ENCODE results near the gene TCF3. TPM values are rescaled to one million over a fixed set of nuclear protein-coding genes. Genes with fewer than 3 reads are reported as not detected.

TCF3 gene
- total RNA-seq, 5 donors from 2014 or later (not counting 1 experiment from before 2014, with no cell fraction given): 63.3 to 107 (median 94.6) TPM

- H3K27ac Mint-ChIP-seq: peak overlapping the region; percentile 99 to 100
- ChIA-PET POLR2A (interaction anchor here in 1 of 2 donors (0.6 kb wide), 1 partner anchor 13 kb away, joined by 4 read pairs; no protein-coding TSS in a partner anchor), CTCF (interaction anchor here in 1 of 2 donors (1.2 to 2.9 kb wide), 3 partner anchors 13 to 66 kb away, joined by 3 to 9 read pairs (median 5); partner anchors contain the start of gene MBD3)
- peaks cover 4% of the 10 kb centered on the region for H3K36me3 Mint-ChIP-seq
- H3K36me3 ChIP-seq (ENCODE audit: control insufficient read depth in 2 of 2, extremely low read depth in 1 of 2, insufficient read depth in 1 of 2, low read length in 1 of 2): peaks cover 0 to 4% of the 10 kb centered on the region in 2 donors
- peaks cover 38 to 64% (median 58%) of the 10 kb centered on the region in 3 donors for H3K4me1 Mint-ChIP-seq
- peak overlapping the region; percentile 92 to 97 (median 93) for H3K4me3 Mint-ChIP-seq
- peak overlapping the region; percentile 76 for H3K27ac ChIP-seq (ENCODE audit: low read length)
- no peak for ATAC-seq (replicated peaks in 1 of 4)
- H3K27me3 Mint-ChIP-seq: no peaks in the 10 kb centered on the region
- no peaks in the 10 kb centered on the region for H3K9me3 Mint-ChIP-seq
- 37% methylated on average over 14 of the region's 16 CpGs for WGBS (ENCODE audit: insufficient coverage)
- no peaks in the 10 kb centered on the region for H3K27me3 ChIP-seq (replicated peaks in 1 of 2; ENCODE audit: control insufficient read depth in 2 of 2, extremely low read depth in 1 of 2, insufficient read depth in 2 of 2, low read length in 1 of 2)
- no peaks in the 10 kb centered on the region for H3K9me3 ChIP-seq
- no peak for DNase-seq
- peak overlapping the region; percentile 88 to 99 for H3K4me3 ChIP-seq (ENCODE audit: control insufficient read depth in 1 of 2, extremely low read depth in 1 of 2, low read length in 1 of 2)
- H3K4me1 ChIP-seq (ENCODE audit: control insufficient read depth in 1 of 2, extremely low read depth in 1 of 2, insufficient read depth in 2 of 2, low read length in 2 of 2): peaks cover 21 to 77% of the 10 kb centered on the region in 2 experiments
Measured at GRCh38 chr19:1606138-1606651, 46.2 kb downstream of the TCF3 start.

- Mint-ChIP-seq H3K36me3 (peaks cover 3% of the 10 kb centered on the region), H3K4me1 (peaks cover 38 to 58% (median 55%) of the 10 kb centered on the region in 3 donors), H3K27me3 (no peaks in the 10 kb centered on the region), H3K9me3 (no peaks in the 10 kb centered on the region), H3K4me3 (peak within 1 kb of the TSS; percentile 92 to 97 (median 93)), H3K27ac (peak within 1 kb of the TSS; percentile 99 to 100)
- DNase-seq (peak; percentile 82 to 95 (median 88)), ATAC-seq (replicated peaks in 1 of 4) (peak; percentile 84 to 85 (median 85))
- ChIA-PET CTCF (interaction anchor here (0.6 to 2.9 kb wide), 4 partner anchors 12 to 187 kb away, joined by 3 to 9 read pairs (median 5); partner anchors contain the start of gene MBD3 (in 1 of the 2)), POLR2A (no interaction called here)
- Histone ChIP-seq H3K36me3 (ENCODE audit: control insufficient read depth in 2 of 2, extremely low read depth in 1 of 2, insufficient read depth in 1 of 2, low read length in 1 of 2) (peaks cover 0 to 4% of the 10 kb centered on the region in 2 donors), H3K4me3 (ENCODE audit: control insufficient read depth in 1 of 2, extremely low read depth in 1 of 2, low read length in 1 of 2) (peak within 1 kb of the TSS; percentile 88 to 99), H3K9me3 (no peaks in the 10 kb centered on the region), H3K27ac (ENCODE audit: low read length) (peak within 1 kb of the TSS; percentile 80), H3K4me1 (ENCODE audit: control insufficient read depth in 1 of 2, extremely low read depth in 1 of 2, insufficient read depth in 2 of 2, low read length in 2 of 2) (peaks cover 21 to 76% of the 10 kb centered on the region in 2 experiments), H3K27me3 (replicated peaks in 1 of 2; ENCODE audit: control insufficient read depth in 2 of 2, extremely low read depth in 1 of 2, insufficient read depth in 2 of 2, low read length in 1 of 2) (no peaks in the 10 kb centered on the region)
- under 1% methylated on average over 79 of the region's 79 CpGs for WGBS (ENCODE audit: insufficient coverage)
Measured at GRCh38 chr19:1605236-1606137, 46.9 kb downstream of the TCF3 start, which contains the start of gene UQCR11. UQCR11 (minus strand) TSS chr19:1605462; CDS start chr19:1605409, 53 bp downstream.

GRCh38 chr19:1602091-1602707 is 50.2 kb downstream of the TCF3 start:
- ChIA-PET POLR2A (no interaction called here), CTCF (no interaction called here)
- 97% methylated on average over 6 of the region's 21 CpGs for WGBS (ENCODE audit: insufficient coverage)
- Mint-ChIP-seq H3K4me3 (peak overlapping the region in 2 of 3 donors; percentile 36 to 69), H3K4me1 (peaks cover 23 to 37% (median 35%) of the 10 kb centered on the region in 3 donors), H3K36me3 (peaks cover 9% of the 10 kb centered on the region), H3K27ac (peak overlapping the region in 1 of 2 donors; percentile 55), H3K9me3 (no peaks in the 10 kb centered on the region), H3K27me3 (no peaks in the 10 kb centered on the region)
- no peak for DNase-seq
- H3K27me3 ChIP-seq (replicated peaks in 1 of 2; ENCODE audit: control insufficient read depth in 2 of 2, extremely low read depth in 1 of 2, insufficient read depth in 2 of 2, low read length in 1 of 2): no peaks in the 10 kb centered on the region
- ATAC-seq (replicated peaks in 1 of 4): no peak
- H3K9me3 ChIP-seq: no peaks in the 10 kb centered on the region
- no peak overlapping the region for H3K27ac ChIP-seq (ENCODE audit: low read length)
- H3K4me1 ChIP-seq (ENCODE audit: control insufficient read depth in 1 of 2, extremely low read depth in 1 of 2, insufficient read depth in 2 of 2, low read length in 2 of 2): peaks cover 9 to 52% of the 10 kb centered on the region in 2 experiments
- H3K36me3 ChIP-seq (ENCODE audit: control insufficient read depth in 2 of 2, extremely low read depth in 1 of 2, insufficient read depth in 1 of 2, low read length in 1 of 2): peaks cover 16 to 32% of the 10 kb centered on the region in 2 donors
- no peak overlapping the region for H3K4me3 ChIP-seq (ENCODE audit: control insufficient read depth in 1 of 2, extremely low read depth in 1 of 2, low read length in 1 of 2)

- WGBS (ENCODE audit: insufficient coverage): 94% methylated on average over 12 of the region's 14 CpGs
- H3K4me3 Mint-ChIP-seq: peak overlapping the region in 1 of 3 donors; percentile 25
- ATAC-seq (replicated peaks in 1 of 4): no peak
- H3K9me3 Mint-ChIP-seq: no peaks in the 10 kb centered on the region
- no peaks in the 10 kb centered on the region for H3K27me3 Mint-ChIP-seq
- Histone ChIP-seq H3K27me3 (replicated peaks in 1 of 2; ENCODE audit: control insufficient read depth in 2 of 2, extremely low read depth in 1 of 2, insufficient read depth in 2 of 2, low read length in 1 of 2) (no peaks in the 10 kb centered on the region), H3K27ac (ENCODE audit: low read length) (no peak overlapping the region), H3K4me1 (ENCODE audit: control insufficient read depth in 1 of 2, extremely low read depth in 1 of 2, insufficient read depth in 2 of 2, low read length in 2 of 2) (peaks cover 9 to 47% of the 10 kb centered on the region in 2 experiments), H3K4me3 (ENCODE audit: control insufficient read depth in 1 of 2, extremely low read depth in 1 of 2, low read length in 1 of 2) (no peak overlapping the region), H3K9me3 (no peaks in the 10 kb centered on the region), H3K36me3 (ENCODE audit: control insufficient read depth in 2 of 2, extremely low read depth in 1 of 2, insufficient read depth in 1 of 2, low read length in 1 of 2) (peaks cover 16 to 38% of the 10 kb centered on the region in 2 donors)
- CTCF ChIA-PET: no interaction called here
- H3K4me1 Mint-ChIP-seq: peaks cover 23 to 35% (median 32%) of the 10 kb centered on the region in 3 donors
- peaks cover 9% of the 10 kb centered on the region for H3K36me3 Mint-ChIP-seq
- peak overlapping the region in 1 of 2 donors; percentile 55 for H3K27ac Mint-ChIP-seq
- no peak for DNase-seq
- POLR2A ChIA-PET: interaction anchor here in 1 of 2 donors (0.5 kb wide), 1 partner anchor 9 kb away, joined by 3 read pairs; no protein-coding TSS in a partner anchor
Measured at GRCh38 chr19:1601613-1602064, 50.8 kb downstream of the TCF3 start.

- peaks cover 12% of the 10 kb centered on the region for H3K36me3 Mint-ChIP-seq
- ATAC-seq (replicated peaks in 1 of 4) (peak in 1 of 4 experiments; percentile 10), DNase-seq (no peak)
- H3K4me3 Mint-ChIP-seq: no peak overlapping the region
- Histone ChIP-seq H3K4me1 (ENCODE audit: control insufficient read depth in 1 of 2, extremely low read depth in 1 of 2, insufficient read depth in 2 of 2, low read length in 2 of 2) (peaks cover 4 to 29% of the 10 kb centered on the region in 2 experiments), H3K27ac (ENCODE audit: low read length) (no peak overlapping the region), H3K36me3 (ENCODE audit: control insufficient read depth in 2 of 2, extremely low read depth in 1 of 2, insufficient read depth in 1 of 2, low read length in 1 of 2) (peaks cover 16 to 41% of the 10 kb centered on the region in 2 donors), H3K27me3 (replicated peaks in 1 of 2; ENCODE audit: control insufficient read depth in 2 of 2, extremely low read depth in 1 of 2, insufficient read depth in 2 of 2, low read length in 1 of 2) (no peaks in the 10 kb centered on the region), H3K4me3 (ENCODE audit: control insufficient read depth in 1 of 2, extremely low read depth in 1 of 2, low read length in 1 of 2) (no peak overlapping the region), H3K9me3 (no peaks in the 10 kb centered on the region)
- no peaks in the 10 kb centered on the region for H3K9me3 Mint-ChIP-seq
- WGBS (ENCODE audit: insufficient coverage): 96% methylated on average over 13 of the region's 15 CpGs
- H3K27me3 Mint-ChIP-seq: no peaks in the 10 kb centered on the region
- no peak overlapping the region for H3K27ac Mint-ChIP-seq
- ChIA-PET CTCF (interaction anchor here in 1 of 2 donors (0.5 kb wide), 1 partner anchor 51 kb away, joined by 4 read pairs; no protein-coding TSS in a partner anchor), POLR2A (no interaction called here)
- H3K4me1 Mint-ChIP-seq: peaks cover 9 to 24% (median 21%) of the 10 kb centered on the region in 3 donors
Measured at GRCh38 chr19:1599460-1599846, 53.0 kb downstream of the TCF3 start.
